ENCODE measurements around the gene PDE8B.

Gene PDE8B

GRCh38 chr5:77355080-77355479 is 144.6 kb downstream of the PDE8B start:
- TF ChIP-seq CTCF (IDR thresholded peaks at IDR 0.05; ENCODE audit: low read depth, low read length, missing control alignments): no peak
- no peak overlapping the region for H3K4me3 ChIP-seq (replicated peaks; ENCODE audit: low read depth, low read length)
- no peak for DNase-seq (ENCODE audit: extremely low read depth, low read depth)

- no peak for DNase-seq (ENCODE audit: extremely low read depth, low read depth)
- no peak for TF ChIP-seq CTCF (IDR thresholded peaks at IDR 0.05; ENCODE audit: low read depth, low read length, missing control alignments)
- H3K4me3 ChIP-seq (replicated peaks; ENCODE audit: low read depth, low read length): no peak overlapping the region
These were observed 145.3 kb downstream of the PDE8B start for GRCh38 chr5:77355751-77356150.

GRCh38 chr5:77356740-77357139 is 146.3 kb downstream of the PDE8B start:
- no peak overlapping the region for H3K4me3 ChIP-seq (replicated peaks; ENCODE audit: low read depth, low read length)
- TF ChIP-seq CTCF (IDR thresholded peaks at IDR 0.05; ENCODE audit: low read depth, low read length, missing control alignments): no peak
- DNase-seq (ENCODE audit: extremely low read depth, low read depth): peak; percentile 83

- no peak overlapping the region for H3K4me3 ChIP-seq (replicated peaks; ENCODE audit: low read depth, low read length)
- TF ChIP-seq CTCF (IDR thresholded peaks at IDR 0.05; ENCODE audit: low read depth, low read length, missing control alignments): no peak
- DNase-seq (ENCODE audit: extremely low read depth, low read depth): peak; percentile 21
These were observed 148.1 kb downstream of the PDE8B start for GRCh38 chr5:77358255-77359205.

- no peak overlapping the region for H3K4me3 ChIP-seq (replicated peaks; ENCODE audit: low read depth, low read length)
- DNase-seq (ENCODE audit: extremely low read depth, low read depth): no peak
- TF ChIP-seq CTCF (IDR thresholded peaks at IDR 0.05; ENCODE audit: low read depth, low read length, missing control alignments): no peak
These were observed 148.8 kb downstream of the PDE8B start for GRCh38 chr5:77359231-77359630.

- no peak overlapping the region for H3K4me3 ChIP-seq (replicated peaks; ENCODE audit: low read depth, low read length)
- DNase-seq (ENCODE audit: extremely low read depth, low read depth): no peak
- no peak for TF ChIP-seq CTCF (IDR thresholded peaks at IDR 0.05; ENCODE audit: low read depth, low read length, missing control alignments)
These were observed 149.9 kb downstream of the PDE8B start for GRCh38 chr5:77360381-77360780.

Data from HFF-Myc (cell line).